ENCODE data around the gene RGS9.

RGS9 gene

GRCh38 chr17:65201331-65201730 is 64.2 kb downstream of the RGS9 start:
- no peak overlapping the region for H3K23ac ChIP-seq (ENCODE audit: low read depth, low read length, poor library complexity)
- no CpG with 5 or more reads among the region's 10 CpGs for WGBS, 2 donors (ENCODE audit: extremely low coverage in 2 of 2, insufficient read length in 2 of 2, insufficient replicate concordance in 1 of 2)
- H3K36me3 ChIP-seq (replicated peaks in 1 of 2; ENCODE audit: control insufficient read depth in 2 of 2, insufficient read depth in 2 of 2, low read length in 2 of 2), result no peaks in the 10 kb centered on the region

GRCh38 chr17:65202844-65203571 is 65.8 kb downstream of the RGS9 start:
- no peak overlapping the region for H2AFZ ChIP-seq (ENCODE audit: low read length)
- H4K91ac ChIP-seq (ENCODE audit: low read depth, low read length, poor library complexity), result no peak overlapping the region
- no peak overlapping the region for H3K9ac ChIP-seq (ENCODE audit: low read depth, low read length, poor library complexity)
- H3K23ac ChIP-seq (ENCODE audit: low read depth, low read length, poor library complexity), result no peak overlapping the region
- no peak overlapping the region for H3K4me3 ChIP-seq (ENCODE audit: low read length in 2 of 2)
- H4K8ac ChIP-seq (ENCODE audit: low read depth, low read length), result no peak overlapping the region
- H3K9me3 ChIP-seq (replicated peaks in 1 of 2; ENCODE audit: control insufficient read depth in 2 of 2, insufficient read depth in 1 of 2, low read depth in 1 of 2, low read length in 2 of 2), result no peaks in the 10 kb centered on the region
- H3K4me1 ChIP-seq (ENCODE audit: control insufficient read depth in 2 of 2, insufficient read depth in 1 of 2, low read depth in 1 of 2, low read length in 2 of 2), result peaks cover 6% of the 10 kb centered on the region in 2 donors
- H3K4ac ChIP-seq (ENCODE audit: low read length), result no peak overlapping the region
- no peaks in the 10 kb centered on the region for H3K79me1 ChIP-seq (ENCODE audit: low read depth, low read length)
- H3K27me3 ChIP-seq (ENCODE audit: control insufficient read depth in 3 of 3, insufficient read depth in 3 of 3, low read depth in 1 of 3, low read length in 3 of 3), result no peaks in the 10 kb centered on the region
- no peak overlapping the region for H3K14ac ChIP-seq (ENCODE audit: low read length)
- no peak overlapping the region for H2AK5ac ChIP-seq (ENCODE audit: low read depth, low read length)
- H3K36me3 ChIP-seq (replicated peaks in 1 of 2; ENCODE audit: control insufficient read depth in 2 of 2, insufficient read depth in 2 of 2, low read length in 2 of 2), result no peaks in the 10 kb centered on the region
- no peak overlapping the region for H2BK15ac ChIP-seq (ENCODE audit: low read length)
- no peak for DNase-seq (ENCODE audit: low spot score)
- WGBS, 2 donors (ENCODE audit: extremely low coverage in 2 of 2, insufficient read length in 2 of 2, insufficient replicate concordance in 1 of 2), result no CpG with 5 or more reads among the region's 9 CpGs
- no peak overlapping the region for H3K18ac ChIP-seq (ENCODE audit: low read length)
- H3K4me2 ChIP-seq (ENCODE audit: insufficient read depth, low read length, poor library complexity, severe bottlenecking), result no peak overlapping the region
- no peak overlapping the region for H2BK12ac ChIP-seq (ENCODE audit: low read length)
- no peak overlapping the region for H2BK5ac ChIP-seq (ENCODE audit: low read length)
- H2BK120ac ChIP-seq (ENCODE audit: low read depth, low read length), result no peak overlapping the region
- no peak overlapping the region for H3K27ac ChIP-seq (replicated peaks; ENCODE audit: low read length)

More at GRCh38 chr17:65201331-65201730, 64.2 kb downstream of the RGS9 start:
- no peak overlapping the region for H4K91ac ChIP-seq (ENCODE audit: low read depth, low read length, poor library complexity)
- no peak overlapping the region for H2AFZ ChIP-seq (ENCODE audit: low read length)
- no peak overlapping the region for H3K27ac ChIP-seq (replicated peaks; ENCODE audit: low read length)
- H2BK15ac ChIP-seq (ENCODE audit: low read length), result no peak overlapping the region
- H2BK5ac ChIP-seq (ENCODE audit: low read length), result no peak overlapping the region
- no peak overlapping the region for H2AK5ac ChIP-seq (ENCODE audit: low read depth, low read length)
- no peaks in the 10 kb centered on the region for H3K9me3 ChIP-seq (replicated peaks in 1 of 2; ENCODE audit: control insufficient read depth in 2 of 2, insufficient read depth in 1 of 2, low read depth in 1 of 2, low read length in 2 of 2)
- no peak overlapping the region for H3K18ac ChIP-seq (ENCODE audit: low read length)
- no peak overlapping the region for H3K4me3 ChIP-seq (ENCODE audit: low read length in 2 of 2)
- DNase-seq (ENCODE audit: low spot score), result no peak
- no peak overlapping the region for H3K4ac ChIP-seq (ENCODE audit: low read length)
- no peak overlapping the region for H3K4me2 ChIP-seq (ENCODE audit: insufficient read depth, low read length, poor library complexity, severe bottlenecking)
- no peaks in the 10 kb centered on the region for H3K27me3 ChIP-seq (ENCODE audit: control insufficient read depth in 3 of 3, insufficient read depth in 3 of 3, low read depth in 1 of 3, low read length in 3 of 3)
- H3K4me1 ChIP-seq (ENCODE audit: control insufficient read depth in 2 of 2, insufficient read depth in 1 of 2, low read depth in 1 of 2, low read length in 2 of 2), result peaks cover 2 to 6% of the 10 kb centered on the region in 2 donors
- no peaks in the 10 kb centered on the region for H3K79me1 ChIP-seq (ENCODE audit: low read depth, low read length)
- H4K8ac ChIP-seq (ENCODE audit: low read depth, low read length), result no peak overlapping the region
- no peak overlapping the region for H2BK120ac ChIP-seq (ENCODE audit: low read depth, low read length)
- no peak overlapping the region for H2BK12ac ChIP-seq (ENCODE audit: low read length)
- H3K9ac ChIP-seq (ENCODE audit: low read depth, low read length, poor library complexity), result no peak overlapping the region
- no peak overlapping the region for H3K14ac ChIP-seq (ENCODE audit: low read length)

DNA sequence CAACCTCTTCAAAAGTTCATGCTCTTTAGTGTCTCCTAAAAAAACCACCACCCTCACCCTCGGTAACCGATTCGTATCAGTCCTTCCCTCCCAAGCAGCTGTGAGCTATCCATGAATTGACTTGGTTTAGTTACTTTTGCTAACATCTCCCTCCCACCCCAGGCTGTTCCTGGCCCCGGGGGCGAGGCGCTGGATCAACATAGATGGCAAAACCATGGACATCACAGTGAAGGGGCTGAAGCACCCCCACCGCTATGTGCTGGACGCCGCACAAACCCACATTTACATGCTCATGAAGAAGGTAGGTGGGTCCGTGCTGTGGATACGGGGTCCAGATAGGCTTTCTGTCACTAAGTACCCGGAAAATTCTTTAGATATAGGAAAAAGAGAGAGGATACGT is 66.8 kb downstream of the RGS9 start:
- peaks cover 8 to 11% of the 10 kb centered on the region in 2 donors for H3K4me1 ChIP-seq (ENCODE audit: control insufficient read depth in 2 of 2, insufficient read depth in 1 of 2, low read depth in 1 of 2, low read length in 2 of 2)
- H3K14ac ChIP-seq (ENCODE audit: low read length), result no peak overlapping the region
- no peak overlapping the region for H4K8ac ChIP-seq (ENCODE audit: low read depth, low read length)
- H3K36me3 ChIP-seq (replicated peaks in 1 of 2; ENCODE audit: control insufficient read depth in 2 of 2, insufficient read depth in 2 of 2, low read length in 2 of 2), result no peaks in the 10 kb centered on the region
- H2AFZ ChIP-seq (ENCODE audit: low read length), result no peak overlapping the region
- H3K27ac ChIP-seq (replicated peaks; ENCODE audit: low read length), result no peak overlapping the region
- WGBS, 2 donors (ENCODE audit: extremely low coverage in 2 of 2, insufficient read length in 2 of 2, insufficient replicate concordance in 1 of 2), result no CpG with 5 or more reads among the region's 13 CpGs
- H3K27me3 ChIP-seq (ENCODE audit: control insufficient read depth in 3 of 3, insufficient read depth in 3 of 3, low read depth in 1 of 3, low read length in 3 of 3), result no peaks in the 10 kb centered on the region
- DNase-seq (ENCODE audit: low spot score), result no peak
- no peak overlapping the region for H3K4me2 ChIP-seq (ENCODE audit: insufficient read depth, low read length, poor library complexity, severe bottlenecking)
- no peak overlapping the region for H4K91ac ChIP-seq (ENCODE audit: low read depth, low read length, poor library complexity)
- H2BK5ac ChIP-seq (ENCODE audit: low read length), result no peak overlapping the region
- no peak overlapping the region for H3K4me3 ChIP-seq (ENCODE audit: low read length in 2 of 2)
- no peak overlapping the region for H3K4ac ChIP-seq (ENCODE audit: low read length)
- no peak overlapping the region for H2BK15ac ChIP-seq (ENCODE audit: low read length)
- H2BK12ac ChIP-seq (ENCODE audit: low read length), result no peak overlapping the region
- no peak overlapping the region for H3K9ac ChIP-seq (ENCODE audit: low read depth, low read length, poor library complexity)
- H2AK5ac ChIP-seq (ENCODE audit: low read depth, low read length), result peak overlapping the region; percentile 25
- no peak overlapping the region for H3K23ac ChIP-seq (ENCODE audit: low read depth, low read length, poor library complexity)
- H3K9me3 ChIP-seq (replicated peaks in 1 of 2; ENCODE audit: control insufficient read depth in 2 of 2, insufficient read depth in 1 of 2, low read depth in 1 of 2, low read length in 2 of 2), result no peaks in the 10 kb centered on the region
- H2BK120ac ChIP-seq (ENCODE audit: low read depth, low read length), result no peak overlapping the region
- no peaks in the 10 kb centered on the region for H3K79me1 ChIP-seq (ENCODE audit: low read depth, low read length)
- H3K18ac ChIP-seq (ENCODE audit: low read length), result no peak overlapping the region

DNA sequence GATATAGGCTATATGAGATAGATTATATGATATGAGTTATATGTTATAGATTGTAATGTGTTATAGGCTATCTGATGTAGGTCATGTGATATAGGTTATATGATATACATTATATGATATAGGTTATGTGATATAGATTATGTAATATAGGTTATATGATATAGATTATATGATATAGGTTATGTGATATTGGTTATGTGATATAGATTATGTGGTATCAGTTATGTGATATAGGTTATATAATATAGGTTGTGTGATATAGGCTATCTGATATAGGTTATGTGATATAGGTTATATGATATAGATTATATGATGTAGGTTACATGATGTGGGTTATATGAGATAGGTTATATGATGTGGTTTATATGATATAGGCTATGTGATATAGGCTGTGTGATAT is 68.5 kb downstream of the RGS9 start:
- no peak overlapping the region for H3K9ac ChIP-seq (ENCODE audit: low read depth, low read length, poor library complexity)
- no peak overlapping the region for H2AK5ac ChIP-seq (ENCODE audit: low read depth, low read length)
- H3K79me1 ChIP-seq (ENCODE audit: low read depth, low read length), result no peaks in the 10 kb centered on the region
- H3K4ac ChIP-seq (ENCODE audit: low read length), result no peak overlapping the region
- H3K4me1 ChIP-seq (ENCODE audit: control insufficient read depth in 2 of 2, insufficient read depth in 1 of 2, low read depth in 1 of 2, low read length in 2 of 2), result peaks cover 9 to 16% of the 10 kb centered on the region in 2 donors
- no peaks in the 10 kb centered on the region for H3K9me3 ChIP-seq (replicated peaks in 1 of 2; ENCODE audit: control insufficient read depth in 2 of 2, insufficient read depth in 1 of 2, low read depth in 1 of 2, low read length in 2 of 2)
- H3K4me2 ChIP-seq (ENCODE audit: insufficient read depth, low read length, poor library complexity, severe bottlenecking), result no peak overlapping the region
- no peak overlapping the region for H2BK12ac ChIP-seq (ENCODE audit: low read length)
- no peak overlapping the region for H3K18ac ChIP-seq (ENCODE audit: low read length)
- H3K36me3 ChIP-seq (replicated peaks in 1 of 2; ENCODE audit: control insufficient read depth in 2 of 2, insufficient read depth in 2 of 2, low read length in 2 of 2), result no peaks in the 10 kb centered on the region
- no peak for DNase-seq (ENCODE audit: low spot score)
- no peak overlapping the region for H3K14ac ChIP-seq (ENCODE audit: low read length)
- no peak overlapping the region for H3K23ac ChIP-seq (ENCODE audit: low read depth, low read length, poor library complexity)
- H2BK120ac ChIP-seq (ENCODE audit: low read depth, low read length), result no peak overlapping the region
- H2BK15ac ChIP-seq (ENCODE audit: low read length), result no peak overlapping the region
- H3K27ac ChIP-seq (replicated peaks; ENCODE audit: low read length), result no peak overlapping the region
- H3K27me3 ChIP-seq (ENCODE audit: control insufficient read depth in 3 of 3, insufficient read depth in 3 of 3, low read depth in 1 of 3, low read length in 3 of 3), result no peaks in the 10 kb centered on the region
- H2BK5ac ChIP-seq (ENCODE audit: low read length), result no peak overlapping the region
- H2AFZ ChIP-seq (ENCODE audit: low read length), result no peak overlapping the region
- no peak overlapping the region for H4K8ac ChIP-seq (ENCODE audit: low read depth, low read length)
- no peak overlapping the region for H4K91ac ChIP-seq (ENCODE audit: low read depth, low read length, poor library complexity)
- no peak overlapping the region for H3K4me3 ChIP-seq (ENCODE audit: low read length in 2 of 2)

All from neuronal stem cell (in vitro differentiated cells).